ENCODE results near the gene EPX.

EPX gene

GRCh38 chr17:58191241-58191896 is 1.2 kb upstream of the EPX start:
- no peak for DNase-seq (ENCODE audit: low read depth in 2 of 2)

GRCh38 chr17:58193641-58194255 is 1.2 kb downstream of the EPX start:
- no peak for TF ChIP-seq CTCF (IDR thresholded peaks at IDR 0.05; ENCODE audit: low read depth, low read length)
- H3K4me3 ChIP-seq (replicated peaks in 1 of 2; ENCODE audit: low read depth in 2 of 2, low read length in 2 of 2), result no peak overlapping the region
- no peak for DNase-seq (ENCODE audit: low read depth in 2 of 2)

More at GRCh38 chr17:58191241-58191896, 1.2 kb upstream of the EPX start:
- no peak for TF ChIP-seq CTCF (IDR thresholded peaks at IDR 0.05; ENCODE audit: low read depth, low read length)
- no peak overlapping the region for H3K4me3 ChIP-seq (replicated peaks in 1 of 2; ENCODE audit: low read depth in 2 of 2, low read length in 2 of 2)

- no peak for TF ChIP-seq CTCF (IDR thresholded peaks at IDR 0.05; ENCODE audit: low read depth, low read length)
- no peak for DNase-seq (ENCODE audit: low read depth in 2 of 2)
- no peak overlapping the region for H3K4me3 ChIP-seq (replicated peaks in 1 of 2; ENCODE audit: low read depth in 2 of 2, low read length in 2 of 2)
Observed at GRCh38 chr17:58195518-58196123, 3.1 kb downstream of the EPX start.

GRCh38 chr17:58196610-58197009 is 4.1 kb downstream of the EPX start:
- DNase-seq (ENCODE audit: low read depth in 2 of 2), result no peak
- no peak for TF ChIP-seq CTCF (IDR thresholded peaks at IDR 0.05; ENCODE audit: low read depth, low read length)
- H3K4me3 ChIP-seq (replicated peaks in 1 of 2; ENCODE audit: low read depth in 2 of 2, low read length in 2 of 2), result no peak overlapping the region

GRCh38 chr17:58200024-58200633 is 7.6 kb downstream of the EPX start:
- no peak overlapping the region for H3K4me3 ChIP-seq (replicated peaks in 1 of 2; ENCODE audit: low read depth in 2 of 2, low read length in 2 of 2)
- TF ChIP-seq CTCF (IDR thresholded peaks at IDR 0.05; ENCODE audit: low read depth, low read length), result peak; percentile 68
- DNase-seq (ENCODE audit: low read depth in 2 of 2), result peak; percentile 35 to 59

GRCh38 chr17:58202859-58203258 is 10.3 kb downstream of the EPX start:
- no peak for DNase-seq (ENCODE audit: low read depth in 2 of 2)
- H3K4me3 ChIP-seq (replicated peaks in 1 of 2; ENCODE audit: low read depth in 2 of 2, low read length in 2 of 2), result no peak overlapping the region
- no peak for TF ChIP-seq CTCF (IDR thresholded peaks at IDR 0.05; ENCODE audit: low read depth, low read length)

Measured in cardiac fibroblast (primary cell).